Colonic mucosa (tissue), 4 donors: ENCODE measurements around the gene UCP3. TPM values are rescaled to one million over a fixed set of nuclear protein-coding genes. Genes with fewer than 3 reads are reported as not detected.

ENCODE experiments used
- DNase-seq: peaks from one replicate; pipeline ENCODE4 v3.0.0-alpha.2; 2020
- H3K27ac ChIP-seq: fragments of 200-600 bp; one replicate; pipeline ENCODE4 v1.8.0; 2021
- H3K27me3 ChIP-seq: fragments of 200-600 bp; one replicate; pipeline ENCODE4 v1.8.0; 2021
- H3K36me3 ChIP-seq: fragments of 200-600 bp; one replicate; pipeline ENCODE4 v1.8.0; 2021
- H3K4me1 ChIP-seq: fragments of 200-600 bp; one replicate; pipeline ENCODE4 v1.8.0; 2021; ENCODE audit warnings: mild to moderate bottlenecking
- H3K4me3 ChIP-seq: fragments of 200-600 bp; one replicate; pipeline ENCODE4 v1.8.0; 2021
- H3K9ac ChIP-seq, 2 donors: one replicate each; pipeline ENCODE4 v1.7.0; 2013; ENCODE audit warnings: control low read depth in 2 of 2, low read depth in 2 of 2, low read length in 2 of 2
- H3K9me3 ChIP-seq: fragments of 200-600 bp; one replicate; pipeline ENCODE4 v1.8.0; 2021
- CTCF ChIP-seq: fragments of 200-600 bp; IDR thresholded peaks from one replicate; pipeline ENCODE4 v1.8.0; 2022; ENCODE audit warnings: antibody characterized with exemption, mild to moderate bottlenecking
- intact Hi-C: fragments of 100-400 bp; cut with DNase I; formaldehyde crosslinking; loops from one replicate; pipeline ENCODE4 v1.14.1; 2022
- total RNA-seq, 2 donors: library from RNA; stranded (reverse); fragmentation: NEBNext Ultra II Directional in 1 of 2; extraction: Animal tissue kit (Norgen Biotek cat#: 25700) in 1 of 2; gene quantifications; one replicate each; pipeline ENCODE4 v1.2.1, GENCODE V29; 2021
- donor health status: healthy.
- donor health status: DM: no; HTN: no; CAD: no.
- donor health status: DM: no; HTN: no; CAD: no.

UCP3 gene
- total RNA-seq, 2 donors from 2014 or later = 0.66 to 1.5 TPM

GRCh38 chr11:73971175-73971719 is 37.6 kb downstream of the UCP3 start:
- Histone ChIP-seq H3K36me3 (peaks cover 11% of the 10 kb centered on the region), H3K9ac (no peak overlapping the region), H3K4me3 (no peak overlapping the region), H3K27ac (no peak overlapping the region), H3K4me1 (peaks cover 7% of the 10 kb centered on the region), H3K27me3 (no peaks in the 10 kb centered on the region), H3K9me3 (no peaks in the 10 kb centered on the region)
- intact Hi-C loops = no loop called here
- no peak for DNase-seq
- TF ChIP-seq CTCF = no peak

GRCh38 chr11:73969991-73970800 is 38.7 kb downstream of the UCP3 start:
- TF ChIP-seq CTCF = no peak

GRCh38 chr11:73969091-73969490 is 39.8 kb downstream of the UCP3 start:
- DNase-seq = no peak
- no peak for TF ChIP-seq CTCF
- intact Hi-C loops = no loop called here
- Histone ChIP-seq H3K27me3 (no peaks in the 10 kb centered on the region), H3K4me1 (peaks cover 7% of the 10 kb centered on the region), H3K27ac (no peak overlapping the region), H3K9me3 (no peaks in the 10 kb centered on the region), H3K4me3 (no peak overlapping the region), H3K36me3 (no peaks in the 10 kb centered on the region), H3K9ac (no peak overlapping the region)

More at GRCh38 chr11:73969991-73970800, 38.7 kb downstream of the UCP3 start:
- no peaks in the 10 kb centered on the region for H3K9me3 ChIP-seq
- DNase-seq = no peak
- no peaks in the 10 kb centered on the region for H3K27me3 ChIP-seq
- intact Hi-C loops = no loop called here
- no peak overlapping the region for H3K9ac ChIP-seq
- no peak overlapping the region for H3K4me3 ChIP-seq
- H3K4me1 ChIP-seq = peaks cover 7% of the 10 kb centered on the region
- peaks cover under 1% of the 10 kb centered on the region for H3K36me3 ChIP-seq
- H3K27ac ChIP-seq = no peak overlapping the region

GRCh38 chr11:73968356-73968966 is 40.4 kb downstream of the UCP3 start:
- H3K9ac ChIP-seq = no peak overlapping the region
- no peak for DNase-seq
- H3K4me1 ChIP-seq = peaks cover 2% of the 10 kb centered on the region
- H3K9me3 ChIP-seq = no peaks in the 10 kb centered on the region
- no peaks in the 10 kb centered on the region for H3K36me3 ChIP-seq
- H3K4me3 ChIP-seq = no peak overlapping the region
- no peak overlapping the region for H3K27ac ChIP-seq
- no peak for TF ChIP-seq CTCF
- intact Hi-C loops = no loop called here
- no peaks in the 10 kb centered on the region for H3K27me3 ChIP-seq

- H3K4me1 ChIP-seq = no peaks in the 10 kb centered on the region
- H3K27ac ChIP-seq = no peak overlapping the region
- H3K4me3 ChIP-seq = no peak overlapping the region
- no peaks in the 10 kb centered on the region for H3K9me3 ChIP-seq
- H3K27me3 ChIP-seq = no peaks in the 10 kb centered on the region
- H3K9ac ChIP-seq = no peak overlapping the region
- DNase-seq = no peak
- no peaks in the 10 kb centered on the region for H3K36me3 ChIP-seq
- intact Hi-C loops = no loop called here
- no peak for TF ChIP-seq CTCF
Measured at GRCh38 chr11:73965764-73966121, 43.1 kb downstream of the UCP3 start.
